T-cell (primary cell): ENCODE results near the gene AK4. TPM values are rescaled to one million over a fixed set of nuclear protein-coding genes. Genes with fewer than 3 reads are reported as not detected.
"Not testable (repeated sequence)": the region's sequence is repeated elsewhere in the genome, so short reads cannot be mapped to it uniquely, and the experiment has no call there.

Experiments
- ATAC-seq, 4 experiments: fragments of 200-7000 bp in 3 of 4; fragments of 150-1000 bp in 1 of 4; cut with Tn5 transposase; replicated peaks in 1 of 4; 1 replicate in 3 of 4; 2 replicates in 1 of 4; pipeline ENCODE4 v1.10.0; 2021; ENCODE audit warnings: moderate library complexity in 3 of 4, mild to moderate bottlenecking in 2 of 4, moderate number of reproducible peaks in 1 of 4
- CTCF ChIA-PET, 2 donors: fragments of 300-600 bp; sonication (Branson Sonifier 250); formaldehyde crosslinking; loops; one replicate each; lab custom pipeline; 2022; ENCODE audit warnings: antibody characterized with exemption in 2 of 2; lab: Charles Lee
- POLR2A ChIA-PET, 2 donors: fragments of 300-600 bp; sonication (Branson Sonifier 250); formaldehyde crosslinking; loops; one replicate each; lab custom pipeline; 2022; ENCODE audit warnings: antibody characterized with exemption in 2 of 2; lab: Charles Lee
- DNase-seq, 35 experiments: peaks; one replicate each; pipeline versions ENCODE4 v3.0.0 to v3.0.0-alpha.2; 2013 to 2023
- H3K27ac ChIP-seq: one replicate; pipeline ENCODE4 v1.5.1; 2013; ENCODE audit warnings: low read length
- H3K27me3 ChIP-seq, 2 experiments: replicated peaks in 1 of 2; 1 replicate in 1 of 2; 2 replicates in 1 of 2; pipeline versions ENCODE4 v1.6.1 to v1.7.0; 2013; ENCODE audit warnings: low read length in 1 of 2, mixed read lengths in 1 of 2; ENCODE audit not compliant: control insufficient read depth in 2 of 2, insufficient read depth in 2 of 2; ENCODE audit errors: extremely low read depth in 1 of 2
- H3K36me3 ChIP-seq, 2 donors: 1 replicate in 1 of 2; 2 replicates in 1 of 2; pipeline versions ENCODE4 v1.6.1 to v1.7.0; 2013; ENCODE audit warnings: low read length in 1 of 2; ENCODE audit not compliant: control insufficient read depth in 2 of 2, insufficient read depth in 1 of 2; ENCODE audit errors: extremely low read depth in 1 of 2
- H3K4me1 ChIP-seq, 2 experiments: 1 replicate in 1 of 2; 2 replicates in 1 of 2; pipeline versions ENCODE4 v1.6.1 to v1.7.0; 2013; ENCODE audit warnings: low read length in 2 of 2, mixed read lengths in 1 of 2; ENCODE audit not compliant: insufficient read depth in 2 of 2, control insufficient read depth in 1 of 2; ENCODE audit errors: extremely low read depth in 1 of 2
- H3K4me3 ChIP-seq, 2 donors: 1 replicate in 1 of 2; 2 replicates in 1 of 2; pipeline versions ENCODE4 v1.5.1 to v1.7.0; 2013; ENCODE audit warnings: mild to moderate bottlenecking in 2 of 2, low read length in 1 of 2, moderate library complexity in 1 of 2; ENCODE audit not compliant: control insufficient read depth in 1 of 2; ENCODE audit errors: extremely low read depth in 1 of 2
- H3K9me3 ChIP-seq: 2 replicates; pipeline ENCODE4 v1.7.0; 2013
- H3K27ac Mint-ChIP-seq, 2 donors: one replicate each; pipeline ENCODE4 v1.8.0; 2020 to 2021; ENCODE audit warnings: mild to moderate bottlenecking in 2 of 2, mixed read lengths in 2 of 2
- H3K27me3 Mint-ChIP-seq, 2 donors: one replicate each; pipeline ENCODE4 v1.8.0; 2021 to 2022; ENCODE audit warnings: mixed read lengths in 2 of 2
- H3K36me3 Mint-ChIP-seq: one replicate; pipeline ENCODE4 v1.8.0; 2021; ENCODE audit warnings: mixed read lengths
- H3K4me1 Mint-ChIP-seq, 3 donors: one replicate each; pipeline ENCODE4 v1.8.0; 2020 to 2022; ENCODE audit warnings: mixed read lengths in 3 of 3, mild to moderate bottlenecking in 1 of 3
- H3K4me3 Mint-ChIP-seq, 3 donors: one replicate each; pipeline ENCODE4 v1.8.0; 2020 to 2022; ENCODE audit warnings: mild to moderate bottlenecking in 3 of 3, mixed read lengths in 3 of 3, moderate library complexity in 3 of 3
- H3K9me3 Mint-ChIP-seq, 3 donors: one replicate each; pipeline ENCODE4 v1.8.0; 2020 to 2022; ENCODE audit warnings: mixed read lengths in 3 of 3
- WGBS: methylation state at CpG from one replicate; pipeline ENCODE4 v1.1.5; 2013; ENCODE audit warnings: missing lambda C conversion rate; ENCODE audit not compliant: insufficient coverage; 5-methylcytosine and 5-hydroxymethylcytosine counted together
- total RNA-seq, 35 experiments: library from RNA in 6 of 35; stranded (reverse) in 6 of 35; fragments of 120-200 nt in 1 of 35; gene quantifications; one replicate each; pipeline versions ENCODE4 v1.2.1 to v1.2.4 and lab custom pipeline; 2013 to 2026

Gene AK4
- total RNA-seq = 1 to 10 TPM in 3 of 5 donors, under 1 TPM in 2; 0.18 to 2.4 (median 1.1) TPM
- 0.59 TPM for total RNA-seq (2013)
- 0 to 9.9 (median 0.20) reads per million in 29 experiments for total RNA-seq (lab: John Stamatoyannopoulos, UW)

DNA sequence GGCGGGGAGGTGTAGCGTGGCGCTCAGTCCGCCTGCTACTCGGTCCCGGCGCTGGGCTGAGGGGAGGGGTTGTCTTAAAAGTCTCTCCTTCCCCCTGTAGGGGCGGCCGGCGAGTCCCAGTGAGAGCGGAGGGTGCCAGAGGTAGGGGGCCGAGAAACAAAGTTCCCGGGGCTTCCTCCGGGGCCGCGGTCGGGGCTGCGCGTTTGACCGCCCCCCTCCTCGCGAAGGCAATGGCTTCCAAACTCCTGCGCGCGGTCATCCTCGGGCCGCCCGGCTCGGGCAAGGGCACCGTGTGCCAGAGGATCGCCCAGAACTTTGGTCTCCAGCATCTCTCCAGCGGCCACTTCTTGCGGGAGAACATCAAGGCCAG lies at the start of gene AK4:
Gene AK4, plus strand, starts transcription at position 26 of the 370 bp plus-strand sequence. Its CDS starts 205 bp downstream, at position 231.
- peak in 2 of 35 experiments; percentile 3 for DNase-seq
- WGBS = 0% methylated on average over 1 of the region's 33 CpGs
- H3K27ac Mint-ChIP-seq, H3K36me3 Mint-ChIP-seq, CTCF ChIA-PET, H3K36me3 ChIP-seq, POLR2A ChIA-PET, H3K9me3 Mint-ChIP-seq, H3K9me3 ChIP-seq, H3K27ac ChIP-seq: not testable (repeated sequence)
- peak within 1 kb of the TSS; percentile 38 to 62 for H3K4me3 ChIP-seq
- peak in 3 of 4 experiments; percentile 42 to 54 (median 52) for ATAC-seq
- H3K4me3 Mint-ChIP-seq = peak within 1 kb of the TSS; percentile 77 to 85 (median 78)
- peaks cover 8 to 17% (median 11%) of the 10 kb centered on the region in 3 donors for H3K4me1 Mint-ChIP-seq
- H3K4me1 ChIP-seq = peaks cover 0 to 17% of the 10 kb centered on the region in 2 experiments
- peaks cover 50 to 57% of the 10 kb centered on the region in 2 donors for H3K27me3 Mint-ChIP-seq
- H3K27me3 ChIP-seq = peaks cover 4 to 41% of the 10 kb centered on the region in 2 experiments

DNA sequence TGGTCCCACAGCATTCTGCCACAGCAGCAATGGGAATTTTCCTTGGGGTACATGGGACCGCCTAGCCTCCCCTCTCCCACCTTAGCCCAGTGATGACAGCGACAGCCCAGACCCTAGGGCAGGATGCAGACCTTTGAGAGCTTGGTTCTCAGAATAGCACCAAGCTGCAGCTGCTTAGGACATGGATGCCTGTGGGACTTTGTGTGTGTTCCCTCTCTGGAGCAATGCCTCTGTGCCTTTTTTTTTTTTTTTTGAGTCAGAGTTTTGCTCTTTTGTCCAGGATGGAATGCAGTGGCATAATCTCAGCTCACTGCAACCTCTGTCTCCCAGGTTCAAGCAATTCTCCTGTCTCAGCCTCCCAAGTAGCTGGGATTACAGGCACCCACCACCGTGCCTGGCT lies 44.2 kb upstream of the AK4 start:
- POLR2A ChIA-PET = no interaction called here
- Histone ChIP-seq H3K4me1 (no peaks in the 10 kb centered on the region), H3K27ac (no peak overlapping the region), H3K9me3 (no peaks in the 10 kb centered on the region), H3K4me3 (no peak overlapping the region), H3K36me3 (no peaks in the 10 kb centered on the region), H3K27me3 (peaks cover 0 to 18% of the 10 kb centered on the region in 2 experiments)
- Mint-ChIP-seq H3K27ac (no peak overlapping the region), H3K9me3 (peaks cover 5 to 14% (median 7%) of the 10 kb centered on the region in 3 donors), H3K27me3 (peaks cover 11 to 14% of the 10 kb centered on the region in 2 donors), H3K36me3 (no peaks in the 10 kb centered on the region), H3K4me1 (no peaks in the 10 kb centered on the region), H3K4me3 (no peak overlapping the region)
- no CpG with 5 or more reads among the region's 3 CpGs for WGBS
- no peak for ATAC-seq
- DNase-seq = no peak
- CTCF ChIA-PET = interaction anchor here in 1 of 2 donors (0.7 kb wide), 1 partner anchor 28 kb away, joined by 5 read pairs; no protein-coding TSS in a partner anchor

DNA sequence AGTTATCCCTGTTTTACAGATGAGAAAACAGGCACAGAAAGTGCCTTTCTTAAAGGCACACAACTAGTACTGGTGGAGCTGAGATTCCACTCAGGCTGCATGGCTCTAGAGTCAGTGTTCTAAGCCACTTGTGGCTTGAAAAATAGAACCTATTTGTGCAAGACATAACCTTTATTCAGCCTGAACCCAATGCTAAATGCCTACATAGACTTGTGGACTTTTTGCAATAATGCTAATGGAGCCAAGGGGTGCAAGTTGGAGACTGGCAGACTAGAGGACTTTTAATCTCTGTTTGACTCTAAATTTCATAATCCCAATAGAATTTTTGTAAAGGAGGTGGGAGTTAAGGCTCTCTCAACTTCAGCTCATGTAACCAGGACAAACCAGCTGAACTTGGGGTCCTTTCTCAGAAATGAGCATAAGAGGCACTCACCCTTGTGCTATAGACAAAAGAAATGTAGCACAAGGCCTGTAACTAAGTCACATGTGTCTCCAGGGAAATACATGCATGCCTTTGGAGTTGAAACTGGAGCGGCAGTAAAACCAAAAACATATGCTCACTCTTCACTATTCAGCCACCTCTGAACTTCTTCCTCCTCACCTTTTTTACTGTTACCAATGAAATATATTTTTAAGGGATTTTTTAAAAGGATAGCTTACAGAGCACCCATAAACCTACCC lies 43.0 kb upstream of the AK4 start:
- Mint-ChIP-seq H3K27me3 (peaks cover 14% of the 10 kb centered on the region in 2 donors), H3K4me3 (no peak overlapping the region), H3K27ac (no peak overlapping the region), H3K4me1 (no peaks in the 10 kb centered on the region), H3K36me3 (no peaks in the 10 kb centered on the region), H3K9me3 (peaks cover 0 to 7% (median 3%) of the 10 kb centered on the region in 3 donors)
- ATAC-seq (no peak), DNase-seq (no peak)
- H3K27ac ChIP-seq = no peak overlapping the region
- H3K4me3 ChIP-seq = no peak overlapping the region
- H3K27me3 ChIP-seq = peaks cover 0 to 22% of the 10 kb centered on the region in 2 experiments
- no peaks in the 10 kb centered on the region for H3K9me3 ChIP-seq
- ChIA-PET POLR2A (no interaction called here), CTCF (interaction anchor here in 1 of 2 donors (0.7 kb wide), 1 partner anchor 779 kb away, joined by 5 read pairs; no protein-coding TSS in a partner anchor)
- H3K4me1 ChIP-seq = no peaks in the 10 kb centered on the region
- WGBS = no CpG with 5 or more reads among the region's 1 CpG
- H3K36me3 ChIP-seq = no peaks in the 10 kb centered on the region

DNA sequence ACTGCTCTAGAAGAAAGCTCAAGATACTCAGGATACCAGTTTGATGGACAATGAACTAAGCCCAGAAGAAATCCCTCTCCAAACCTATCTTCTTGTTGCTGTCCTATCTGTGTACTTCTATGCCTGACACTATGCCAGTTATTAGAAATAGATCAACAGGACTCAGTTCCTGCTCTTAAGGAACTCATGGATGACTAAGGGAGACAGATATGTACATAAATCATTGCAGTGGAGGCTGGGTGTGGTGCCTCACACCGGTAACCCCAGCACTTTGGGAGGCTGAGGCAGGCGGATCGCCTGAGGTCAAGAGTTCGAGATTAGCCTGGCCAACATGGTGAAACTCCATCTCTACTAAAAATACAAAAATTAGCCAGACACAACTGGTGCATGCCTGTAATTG lies 42.4 kb upstream of the AK4 start:
- H3K4me3 ChIP-seq = no peak overlapping the region
- no peaks in the 10 kb centered on the region for H3K9me3 ChIP-seq
- ChIA-PET POLR2A (no interaction called here), CTCF (interaction anchor here in 1 of 2 donors (0.7 kb wide), 1 partner anchor 780 kb away, joined by 5 read pairs; no protein-coding TSS in a partner anchor)
- H3K4me1 Mint-ChIP-seq = no peaks in the 10 kb centered on the region
- no peaks in the 10 kb centered on the region for H3K36me3 ChIP-seq
- H3K27me3 ChIP-seq = peaks cover 0 to 22% of the 10 kb centered on the region in 2 experiments
- H3K27ac Mint-ChIP-seq = no peak overlapping the region
- no peak for ATAC-seq
- H3K27ac ChIP-seq = no peak overlapping the region
- no peak for DNase-seq
- H3K36me3 Mint-ChIP-seq = no peaks in the 10 kb centered on the region
- H3K4me3 Mint-ChIP-seq = no peak overlapping the region
- H3K9me3 Mint-ChIP-seq = peaks cover 0 to 4% (median 3%) of the 10 kb centered on the region in 3 donors
- 95% methylated on average over 3 of the region's 4 CpGs for WGBS
- H3K27me3 Mint-ChIP-seq = peaks cover 14% of the 10 kb centered on the region in 2 donors
- no peaks in the 10 kb centered on the region for H3K4me1 ChIP-seq

DNA sequence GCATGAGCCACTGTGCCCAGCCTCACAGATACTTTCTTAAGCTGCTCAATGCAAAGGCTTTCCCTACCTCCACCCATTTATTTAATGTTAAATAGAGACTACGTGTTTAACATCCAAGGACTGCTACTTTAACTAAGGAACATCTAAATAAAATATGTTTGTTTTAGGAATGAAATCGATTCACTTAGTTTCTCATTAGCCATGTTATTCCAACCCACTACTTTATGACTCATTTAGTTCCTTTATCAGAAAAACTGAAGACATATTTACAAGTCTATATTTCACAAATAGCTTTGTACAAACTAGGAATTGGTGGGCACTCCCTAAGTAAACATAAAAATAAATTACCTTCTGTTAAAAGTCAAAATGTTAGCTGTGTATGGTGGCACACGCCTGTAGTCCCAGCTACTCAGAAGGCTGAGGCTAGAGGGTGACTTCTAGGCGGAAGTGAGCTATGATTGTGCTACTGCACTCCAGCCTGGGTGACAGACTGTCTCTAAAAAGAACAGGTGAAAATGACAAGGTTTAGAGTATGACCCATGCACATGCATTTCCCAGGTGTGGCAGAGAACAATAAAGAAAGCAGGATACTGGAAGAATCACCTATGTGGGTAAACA lies 39.9 kb upstream of the AK4 start:
- Mint-ChIP-seq H3K27me3 (peaks cover 16 to 19% of the 10 kb centered on the region in 2 donors), H3K4me1 (no peaks in the 10 kb centered on the region), H3K36me3 (no peaks in the 10 kb centered on the region), H3K27ac (no peak overlapping the region), H3K9me3 (peaks cover 0 to 6% (median 0%) of the 10 kb centered on the region in 3 donors), H3K4me3 (no peak overlapping the region)
- no peaks in the 10 kb centered on the region for H3K4me1 ChIP-seq
- no peaks in the 10 kb centered on the region for H3K36me3 ChIP-seq
- ChIA-PET CTCF (no interaction called here), POLR2A (no interaction called here)
- no peaks in the 10 kb centered on the region for H3K9me3 ChIP-seq
- H3K27me3 ChIP-seq = peaks cover 0 to 22% of the 10 kb centered on the region in 2 experiments
- DNase-seq (no peak), ATAC-seq (no peak)
- H3K27ac ChIP-seq = no peak overlapping the region
- 90% methylated on average over 1 of the region's 4 CpGs for WGBS
- no peak overlapping the region for H3K4me3 ChIP-seq

DNA sequence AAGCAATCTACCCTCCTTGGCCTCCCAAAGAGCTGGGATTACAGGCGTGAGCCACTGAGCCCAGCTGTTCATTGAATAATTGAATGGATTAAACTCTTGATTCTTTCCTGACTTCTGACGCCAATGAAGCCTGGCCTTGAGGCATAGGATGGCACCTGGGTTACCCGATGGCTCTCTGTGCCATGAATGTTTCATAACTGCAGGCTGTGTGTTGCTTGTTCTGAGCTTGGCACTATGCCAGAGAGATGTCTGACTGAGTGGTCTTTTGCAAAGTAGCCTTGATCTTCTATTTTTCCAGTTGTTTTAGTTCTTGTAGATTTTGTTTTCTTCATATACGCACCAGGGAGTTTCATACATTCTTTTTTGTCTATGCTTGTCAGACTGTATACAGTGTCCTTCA lies 38.5 kb upstream of the AK4 start:
- WGBS = 100% methylated on average over 3 of the region's 4 CpGs
- CTCF ChIA-PET = interaction anchor here in 1 of 2 donors (0.6 kb wide), 1 partner anchor 111 kb away, joined by 3 read pairs; no protein-coding TSS in a partner anchor
- no peak for DNase-seq
- H3K27me3 ChIP-seq = peaks cover 0 to 13% of the 10 kb centered on the region in 2 experiments
- Mint-ChIP-seq H3K27me3 (peaks cover 16 to 19% of the 10 kb centered on the region in 2 donors), H3K4me1 (no peaks in the 10 kb centered on the region), H3K9me3 (peaks cover 0 to 6% (median 0%) of the 10 kb centered on the region in 3 donors), H3K27ac (no peak overlapping the region), H3K36me3 (no peaks in the 10 kb centered on the region), H3K4me3 (no peak overlapping the region)
- H3K4me3 ChIP-seq = no peak overlapping the region
- ATAC-seq = no peak
- H3K36me3 ChIP-seq = no peaks in the 10 kb centered on the region
- no peaks in the 10 kb centered on the region for H3K4me1 ChIP-seq
- POLR2A ChIA-PET = no interaction called here
- H3K27ac ChIP-seq = no peak overlapping the region
- no peaks in the 10 kb centered on the region for H3K9me3 ChIP-seq
